ENCODE data around the gene ADPRS.
A peak's percentile ranks its signal among the peaks of the same experiment; 100 is the strongest.

ADPRS gene, protein sequence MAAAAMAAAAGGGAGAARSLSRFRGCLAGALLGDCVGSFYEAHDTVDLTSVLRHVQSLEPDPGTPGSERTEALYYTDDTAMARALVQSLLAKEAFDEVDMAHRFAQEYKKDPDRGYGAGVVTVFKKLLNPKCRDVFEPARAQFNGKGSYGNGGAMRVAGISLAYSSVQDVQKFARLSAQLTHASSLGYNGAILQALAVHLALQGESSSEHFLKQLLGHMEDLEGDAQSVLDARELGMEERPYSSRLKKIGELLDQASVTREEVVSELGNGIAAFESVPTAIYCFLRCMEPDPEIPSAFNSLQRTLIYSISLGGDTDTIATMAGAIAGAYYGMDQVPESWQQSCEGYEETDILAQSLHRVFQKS

GRCh38 chr1:36088577-36089392 is at the start of gene ADPRS:
ADPRS (plus strand) TSS chr1:36088892; CDS start chr1:36088905, 13 bp downstream.
- Histone ChIP-seq H3K27ac (ENCODE audit: low read length) (peak within 1 kb of the TSS; percentile 74), H3K4me3 (ENCODE audit: low read length in 2 of 2) (peak within 1 kb of the TSS; percentile 86 to 90), H3K9ac (ENCODE audit: low read length in 2 of 2) (peak within 1 kb of the TSS; percentile 63 to 78), H3K36me3 (ENCODE audit: control insufficient read depth in 2 of 2, insufficient read depth in 2 of 2, low read length in 2 of 2) (peaks cover 22 to 27% of the 10 kb centered on the region in 2 donors), H3K4me1 (ENCODE audit: control insufficient read depth, insufficient read depth, low read length) (peaks cover 40% of the 10 kb centered on the region), H3K9me3 (ENCODE audit: control insufficient read depth in 2 of 2, low read length in 2 of 2) (no peaks in the 10 kb centered on the region), H3K27me3 (ENCODE audit: control insufficient read depth in 1 of 2, insufficient read depth in 2 of 2, low read length in 2 of 2) (peaks cover 11 to 14% of the 10 kb centered on the region in 2 donors)

DNA sequence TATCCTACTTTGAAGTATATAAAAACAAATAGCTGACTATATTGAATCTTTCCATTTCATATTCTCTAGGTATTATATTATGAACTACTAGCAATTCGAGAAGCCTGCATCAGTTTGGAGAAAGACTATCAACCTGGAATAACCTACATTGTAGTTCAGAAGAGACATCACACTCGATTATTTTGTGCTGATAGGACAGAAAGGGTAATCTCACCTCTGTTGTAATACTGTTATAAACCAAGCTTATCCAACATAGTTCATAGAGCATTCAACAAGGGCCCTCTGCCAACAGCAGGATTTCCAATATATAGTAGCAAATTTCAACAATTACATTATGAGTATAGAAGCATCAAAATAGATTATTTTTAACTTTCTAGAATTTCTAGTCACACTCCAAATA is 48.5 kb upstream of the ADPRS start:
- no peak overlapping the region for H3K27ac ChIP-seq (ENCODE audit: low read length)
- peaks cover 12 to 18% of the 10 kb centered on the region in 2 donors for H3K36me3 ChIP-seq (ENCODE audit: control insufficient read depth in 2 of 2, insufficient read depth in 2 of 2, low read length in 2 of 2)
- H3K4me1 ChIP-seq (ENCODE audit: control insufficient read depth, insufficient read depth, low read length) = no peaks in the 10 kb centered on the region
- H3K4me3 ChIP-seq (ENCODE audit: low read length in 2 of 2) = no peak overlapping the region
- no peaks in the 10 kb centered on the region for H3K27me3 ChIP-seq (ENCODE audit: control insufficient read depth in 1 of 2, insufficient read depth in 2 of 2, low read length in 2 of 2)
- H3K9ac ChIP-seq (ENCODE audit: low read length in 2 of 2) = no peak overlapping the region
- no peaks in the 10 kb centered on the region for H3K9me3 ChIP-seq (ENCODE audit: control insufficient read depth in 2 of 2, low read length in 2 of 2)

DNA sequence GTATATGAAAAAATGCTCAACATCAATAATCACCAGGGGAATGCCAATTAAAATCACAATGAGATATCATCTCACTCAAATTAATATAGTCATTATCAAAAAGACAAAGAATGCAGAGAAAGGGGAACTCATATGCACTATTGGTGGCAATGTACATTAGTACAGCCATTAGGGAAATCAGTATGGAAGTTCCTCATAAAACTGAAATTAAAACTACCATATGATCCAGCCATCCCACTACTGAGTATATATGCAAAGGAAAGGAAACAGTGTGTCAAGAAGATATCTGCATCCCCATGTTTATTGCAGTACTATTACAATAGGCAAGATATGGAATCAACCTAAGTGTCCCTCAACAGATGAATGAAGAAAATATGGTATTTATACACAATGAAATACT is 36.9 kb upstream of the ADPRS start:
- Histone ChIP-seq H3K27me3 (ENCODE audit: control insufficient read depth in 1 of 2, insufficient read depth in 2 of 2, low read length in 2 of 2) (no peaks in the 10 kb centered on the region), H3K4me1 (ENCODE audit: control insufficient read depth, insufficient read depth, low read length) (no peaks in the 10 kb centered on the region), H3K9ac (ENCODE audit: low read length in 2 of 2) (no peak overlapping the region), H3K4me3 (ENCODE audit: low read length in 2 of 2) (no peak overlapping the region), H3K9me3 (ENCODE audit: control insufficient read depth in 2 of 2, low read length in 2 of 2) (no peaks in the 10 kb centered on the region), H3K36me3 (ENCODE audit: control insufficient read depth in 2 of 2, insufficient read depth in 2 of 2, low read length in 2 of 2) (peaks cover 19 to 32% of the 10 kb centered on the region in 2 donors), H3K27ac (ENCODE audit: low read length) (no peak overlapping the region)

DNA sequence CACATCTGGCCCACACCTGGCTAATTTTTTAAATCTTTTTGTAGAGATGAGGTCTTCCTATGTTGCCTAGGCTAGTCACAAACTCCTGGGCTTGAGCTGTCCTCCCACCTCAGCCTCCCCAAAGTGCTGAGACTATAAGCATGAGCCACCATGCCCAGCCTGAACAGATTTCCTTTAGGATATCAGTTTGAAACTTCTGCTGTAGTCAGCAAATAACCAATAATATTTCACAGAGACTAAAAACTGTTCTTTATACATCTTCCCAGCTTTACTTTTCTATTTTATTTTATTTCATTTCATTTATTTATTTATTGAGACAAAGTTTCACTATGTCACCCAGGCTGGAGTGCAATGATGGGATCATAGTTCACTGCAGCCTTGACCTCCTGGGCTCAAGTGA is 34.7 kb upstream of the ADPRS start:
- no peak overlapping the region for H3K27ac ChIP-seq (ENCODE audit: low read length)
- no peak overlapping the region for H3K9ac ChIP-seq (ENCODE audit: low read length in 2 of 2)
- H3K4me3 ChIP-seq (ENCODE audit: low read length in 2 of 2) = no peak overlapping the region
- H3K9me3 ChIP-seq (ENCODE audit: control insufficient read depth in 2 of 2, low read length in 2 of 2) = no peaks in the 10 kb centered on the region
- H3K36me3 ChIP-seq (ENCODE audit: control insufficient read depth in 2 of 2, insufficient read depth in 2 of 2, low read length in 2 of 2) = peaks cover 9 to 18% of the 10 kb centered on the region in 2 donors
- no peaks in the 10 kb centered on the region for H3K4me1 ChIP-seq (ENCODE audit: control insufficient read depth, insufficient read depth, low read length)
- no peaks in the 10 kb centered on the region for H3K27me3 ChIP-seq (ENCODE audit: control insufficient read depth in 1 of 2, insufficient read depth in 2 of 2, low read length in 2 of 2)

GRCh38 chr1:36055706-36056105 is 33.0 kb upstream of the ADPRS start:
- Histone ChIP-seq H3K27ac (ENCODE audit: low read length) (no peak overlapping the region), H3K9me3 (ENCODE audit: control insufficient read depth in 2 of 2, low read length in 2 of 2) (no peaks in the 10 kb centered on the region), H3K36me3 (ENCODE audit: control insufficient read depth in 2 of 2, insufficient read depth in 2 of 2, low read length in 2 of 2) (peaks cover 13 to 24% of the 10 kb centered on the region in 2 donors), H3K4me1 (ENCODE audit: control insufficient read depth, insufficient read depth, low read length) (no peaks in the 10 kb centered on the region), H3K4me3 (ENCODE audit: low read length in 2 of 2) (no peak overlapping the region), H3K9ac (ENCODE audit: low read length in 2 of 2) (no peak overlapping the region), H3K27me3 (ENCODE audit: control insufficient read depth in 1 of 2, insufficient read depth in 2 of 2, low read length in 2 of 2) (no peaks in the 10 kb centered on the region)

DNA sequence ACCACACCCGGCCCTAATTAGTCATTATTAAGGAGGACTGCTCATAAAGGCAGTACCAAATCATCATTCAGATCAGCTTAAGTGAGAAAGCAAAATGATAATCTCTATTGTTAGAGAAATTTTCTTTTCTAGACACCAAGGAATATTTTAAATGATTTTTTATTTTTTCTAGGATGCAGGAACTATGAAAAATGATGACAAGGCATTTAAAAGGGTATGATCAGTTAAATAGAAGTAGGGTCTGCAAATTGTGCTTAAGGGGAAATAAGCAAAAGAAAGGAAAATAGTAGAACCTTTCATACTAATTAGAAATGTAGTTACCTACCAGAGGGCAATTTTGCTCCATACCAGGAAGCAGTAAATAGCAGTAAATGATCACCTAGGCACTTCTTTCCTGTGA is 26.4 kb upstream of the ADPRS start:
- Histone ChIP-seq H3K9me3 (ENCODE audit: control insufficient read depth in 2 of 2, low read length in 2 of 2) (no peaks in the 10 kb centered on the region), H3K36me3 (ENCODE audit: control insufficient read depth in 2 of 2, insufficient read depth in 2 of 2, low read length in 2 of 2) (peaks cover 3 to 7% of the 10 kb centered on the region in 2 donors), H3K27ac (ENCODE audit: low read length) (no peak overlapping the region), H3K4me3 (ENCODE audit: low read length in 2 of 2) (no peak overlapping the region), H3K4me1 (ENCODE audit: control insufficient read depth, insufficient read depth, low read length) (no peaks in the 10 kb centered on the region), H3K27me3 (ENCODE audit: control insufficient read depth in 1 of 2, insufficient read depth in 2 of 2, low read length in 2 of 2) (no peaks in the 10 kb centered on the region), H3K9ac (ENCODE audit: low read length in 2 of 2) (no peak overlapping the region)

DNA sequence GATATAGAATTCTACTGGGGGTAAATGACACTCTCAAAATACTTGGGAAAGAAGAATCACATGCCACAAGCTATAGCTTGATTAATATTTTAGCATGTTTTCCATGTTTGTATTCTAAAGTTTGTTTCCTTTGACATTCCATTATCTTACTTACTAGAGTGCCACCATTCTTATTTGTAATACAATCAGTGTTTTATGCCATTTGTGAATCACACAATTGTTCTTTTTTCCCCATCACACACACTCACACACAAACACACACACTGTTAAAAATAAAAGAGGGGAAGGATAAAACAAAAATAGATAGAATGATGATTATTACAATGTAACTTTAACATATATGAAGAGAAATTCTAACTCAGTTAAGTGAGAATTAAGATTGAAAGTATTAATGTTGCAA is 20.8 kb upstream of the ADPRS start:
- Histone ChIP-seq H3K4me3 (ENCODE audit: low read length in 2 of 2) (no peak overlapping the region), H3K9ac (ENCODE audit: low read length in 2 of 2) (no peak overlapping the region), H3K27me3 (ENCODE audit: control insufficient read depth in 1 of 2, insufficient read depth in 2 of 2, low read length in 2 of 2) (no peaks in the 10 kb centered on the region), H3K36me3 (ENCODE audit: control insufficient read depth in 2 of 2, insufficient read depth in 2 of 2, low read length in 2 of 2) (peaks cover 0 to 3% of the 10 kb centered on the region in 2 donors), H3K4me1 (ENCODE audit: control insufficient read depth, insufficient read depth, low read length) (no peaks in the 10 kb centered on the region), H3K9me3 (ENCODE audit: control insufficient read depth in 2 of 2, low read length in 2 of 2) (no peaks in the 10 kb centered on the region), H3K27ac (ENCODE audit: low read length) (no peak overlapping the region)

DNA sequence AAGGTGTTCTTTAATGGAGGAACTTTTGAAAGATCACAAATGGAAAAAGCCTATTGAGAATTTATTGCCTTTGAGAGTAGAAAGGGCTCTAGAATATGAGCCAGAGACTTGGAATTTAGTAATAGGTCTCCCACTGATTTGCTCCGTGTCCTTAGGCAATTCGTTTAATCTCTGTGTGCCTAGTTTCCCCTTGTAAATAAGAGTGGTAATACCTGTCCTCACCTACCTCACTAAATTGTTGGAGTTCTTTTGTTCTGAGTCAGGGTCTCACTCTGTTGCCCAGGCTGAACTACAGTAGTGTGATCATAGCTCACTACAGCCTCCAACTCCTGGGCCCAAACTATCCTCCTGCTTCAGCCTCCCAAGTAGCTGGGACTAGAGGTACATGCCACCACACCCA is 19.8 kb upstream of the ADPRS start:
- H3K27ac ChIP-seq (ENCODE audit: low read length) = no peak overlapping the region
- H3K36me3 ChIP-seq (ENCODE audit: control insufficient read depth in 2 of 2, insufficient read depth in 2 of 2, low read length in 2 of 2) = peaks cover 0 to 3% of the 10 kb centered on the region in 2 donors
- no peaks in the 10 kb centered on the region for H3K9me3 ChIP-seq (ENCODE audit: control insufficient read depth in 2 of 2, low read length in 2 of 2)
- H3K4me3 ChIP-seq (ENCODE audit: low read length in 2 of 2) = no peak overlapping the region
- H3K9ac ChIP-seq (ENCODE audit: low read length in 2 of 2) = no peak overlapping the region
- H3K4me1 ChIP-seq (ENCODE audit: control insufficient read depth, insufficient read depth, low read length) = no peaks in the 10 kb centered on the region
- H3K27me3 ChIP-seq (ENCODE audit: control insufficient read depth in 1 of 2, insufficient read depth in 2 of 2, low read length in 2 of 2) = no peaks in the 10 kb centered on the region

GRCh38 chr1:36070349-36070748 is 18.3 kb upstream of the ADPRS start:
- Histone ChIP-seq H3K27ac (ENCODE audit: low read length) (no peak overlapping the region), H3K36me3 (ENCODE audit: control insufficient read depth in 2 of 2, insufficient read depth in 2 of 2, low read length in 2 of 2) (peaks cover 0 to 3% of the 10 kb centered on the region in 2 donors), H3K9ac (ENCODE audit: low read length in 2 of 2) (no peak overlapping the region), H3K27me3 (ENCODE audit: control insufficient read depth in 1 of 2, insufficient read depth in 2 of 2, low read length in 2 of 2) (no peaks in the 10 kb centered on the region), H3K9me3 (ENCODE audit: control insufficient read depth in 2 of 2, low read length in 2 of 2) (no peaks in the 10 kb centered on the region), H3K4me3 (ENCODE audit: low read length in 2 of 2) (no peak overlapping the region), H3K4me1 (ENCODE audit: control insufficient read depth, insufficient read depth, low read length) (no peaks in the 10 kb centered on the region)

- Histone ChIP-seq H3K27me3 (ENCODE audit: control insufficient read depth in 1 of 2, insufficient read depth in 2 of 2, low read length in 2 of 2) (no peaks in the 10 kb centered on the region), H3K27ac (ENCODE audit: low read length) (no peak overlapping the region), H3K4me1 (ENCODE audit: control insufficient read depth, insufficient read depth, low read length) (no peaks in the 10 kb centered on the region), H3K36me3 (ENCODE audit: control insufficient read depth in 2 of 2, insufficient read depth in 2 of 2, low read length in 2 of 2) (no peaks in the 10 kb centered on the region), H3K9me3 (ENCODE audit: control insufficient read depth in 2 of 2, low read length in 2 of 2) (no peaks in the 10 kb centered on the region), H3K9ac (ENCODE audit: low read length in 2 of 2) (no peak overlapping the region), H3K4me3 (ENCODE audit: low read length in 2 of 2) (no peak overlapping the region)
Measured at GRCh38 chr1:36076979-36077573, 11.6 kb upstream of the ADPRS start.

Measured in stomach smooth muscle (tissue), 2 donors.